IPS-15b (cell line): ENCODE measurements around the gene GALNT9.

Experiments
- H3K27me3 ChIP-seq: one replicate; pipeline ENCODE4 v1.6.1; 2013; ENCODE audit warnings: low read length; ENCODE audit not compliant: control insufficient read depth, insufficient read depth
- H3K36me3 ChIP-seq: one replicate; pipeline ENCODE4 v1.6.1; 2013; ENCODE audit warnings: low read length; ENCODE audit not compliant: control insufficient read depth, insufficient read depth
- H3K4me1 ChIP-seq: one replicate; pipeline ENCODE4 v1.6.1; 2013; ENCODE audit warnings: mild to moderate bottlenecking, low read length; ENCODE audit not compliant: control insufficient read depth, insufficient read depth
- H3K4me3 ChIP-seq: one replicate; pipeline ENCODE4 v1.5.1; 2013; ENCODE audit warnings: low read depth, low read length
- H3K9ac ChIP-seq: one replicate; pipeline ENCODE4 v1.6.1; 2013; ENCODE audit warnings: low read depth, mild to moderate bottlenecking, low read length
- H3K9me3 ChIP-seq: one replicate; pipeline ENCODE4 v1.6.1; 2013; ENCODE audit warnings: mild to moderate bottlenecking, low read length; ENCODE audit not compliant: control insufficient read depth, insufficient read depth

GALNT9 gene

DNA sequence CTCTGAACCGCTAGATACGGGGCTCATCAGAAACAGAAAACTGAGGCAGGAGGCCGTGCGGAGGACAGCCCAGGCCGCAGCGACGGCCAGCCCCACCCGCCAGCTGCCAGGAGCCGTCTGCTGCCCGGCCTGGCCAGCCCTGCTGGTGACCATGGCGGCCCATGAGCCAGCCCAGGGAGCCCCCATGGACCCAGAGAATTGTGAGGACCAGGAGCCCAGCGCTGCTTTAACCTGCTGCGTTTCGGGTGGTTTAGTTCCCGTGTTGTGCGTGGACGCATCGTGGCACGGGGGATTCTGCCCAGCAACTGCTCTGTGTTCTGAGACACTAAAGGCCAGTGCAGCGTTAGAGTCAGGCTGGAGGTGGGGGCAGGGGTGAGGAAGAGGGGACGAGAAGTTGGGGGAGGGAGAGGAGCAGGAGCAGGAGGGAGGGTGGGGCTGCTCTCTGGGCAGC lies 140.9 kb downstream of the GALNT9 start:
- Histone ChIP-seq H3K36me3 (no peaks in the 10 kb centered on the region), H3K27me3 (peaks cover 26% of the 10 kb centered on the region), H3K9me3 (no peaks in the 10 kb centered on the region), H3K4me1 (no peaks in the 10 kb centered on the region), H3K9ac (no peak overlapping the region), H3K4me3 (no peak overlapping the region)

DNA sequence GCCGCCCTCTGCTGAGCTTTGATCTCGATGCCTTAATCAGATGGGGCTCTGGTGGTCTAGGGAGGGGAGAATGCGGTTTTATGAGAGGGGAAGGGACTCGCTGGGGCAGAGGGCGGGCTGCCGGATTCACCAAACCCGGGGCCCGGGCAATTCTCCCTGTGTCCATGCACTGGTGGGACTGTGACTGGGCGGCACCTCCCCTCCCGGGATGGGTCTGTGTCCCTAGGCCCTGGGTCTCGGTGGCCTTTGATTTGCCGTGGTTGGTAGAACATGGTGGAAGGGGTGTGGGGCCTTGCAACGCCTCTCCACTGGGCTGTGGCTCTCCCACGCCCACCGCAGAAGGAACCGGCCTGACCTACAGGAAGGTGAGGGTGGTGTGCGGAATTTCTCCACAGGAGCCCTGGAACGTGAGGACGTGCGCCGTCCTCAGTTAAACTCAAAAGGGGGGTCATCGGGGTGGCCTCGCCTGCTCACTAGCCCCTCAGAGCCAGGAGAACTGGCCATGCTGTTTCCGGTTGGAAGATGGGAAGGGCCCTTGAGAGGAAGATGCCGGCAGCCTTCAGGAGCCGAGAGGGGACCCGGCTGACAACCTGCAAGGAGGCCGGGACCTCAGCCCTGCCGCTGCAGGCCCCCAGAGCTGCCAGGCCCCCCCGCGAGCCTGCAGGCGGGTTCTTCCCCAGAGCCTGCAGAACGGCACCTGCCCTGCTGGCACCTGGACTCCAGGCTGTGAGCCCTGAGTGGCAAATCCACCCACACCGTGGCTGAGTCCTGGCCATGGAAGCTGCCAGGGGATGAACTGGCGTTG lies 141.5 kb downstream of the GALNT9 start:
- H3K9me3 ChIP-seq: no peaks in the 10 kb centered on the region
- no peaks in the 10 kb centered on the region for H3K36me3 ChIP-seq
- peaks cover 31% of the 10 kb centered on the region for H3K27me3 ChIP-seq
- no peaks in the 10 kb centered on the region for H3K4me1 ChIP-seq
- H3K9ac ChIP-seq: no peak overlapping the region
- H3K4me3 ChIP-seq: no peak overlapping the region

DNA sequence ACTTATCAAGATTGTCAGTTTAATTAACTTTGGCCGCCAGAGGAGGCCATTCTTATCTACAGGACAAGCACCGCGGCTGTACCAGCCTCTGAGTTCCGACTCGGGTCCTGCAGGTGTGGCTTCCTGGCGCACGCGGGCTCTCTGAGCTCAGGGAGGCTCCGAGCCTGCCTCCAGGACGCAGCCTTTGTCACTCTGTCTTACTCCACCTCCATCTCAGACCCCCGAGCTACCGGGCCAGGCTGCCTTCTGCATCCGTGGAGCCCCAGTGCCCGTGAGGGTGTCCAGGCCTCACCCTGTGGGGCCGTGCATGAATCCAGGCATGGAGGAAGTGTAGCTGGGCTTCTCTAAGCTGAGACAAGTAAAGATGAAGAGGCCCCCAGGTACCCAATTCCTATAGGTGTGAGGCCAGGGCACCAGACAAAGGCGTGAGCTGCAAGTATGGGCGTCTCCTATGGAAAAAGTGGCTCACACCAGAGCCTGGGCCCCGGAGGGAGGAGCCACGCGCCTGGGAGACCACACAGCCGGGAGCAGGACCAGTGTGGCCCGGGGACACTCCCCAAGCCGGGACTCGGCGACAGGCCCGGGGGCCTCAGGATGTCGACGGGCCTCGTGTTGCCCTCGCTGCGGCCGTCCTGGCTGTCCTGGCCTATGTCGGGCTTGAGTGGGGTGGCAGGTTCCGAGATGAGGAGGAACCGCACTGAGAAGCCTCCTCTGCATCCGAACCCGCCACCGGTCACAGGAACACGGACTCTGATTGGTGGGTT lies 142.3 kb downstream of the GALNT9 start:
- Histone ChIP-seq H3K9me3 (no peaks in the 10 kb centered on the region), H3K4me1 (no peaks in the 10 kb centered on the region), H3K4me3 (no peak overlapping the region), H3K9ac (no peak overlapping the region), H3K36me3 (no peaks in the 10 kb centered on the region), H3K27me3 (peaks cover 37% of the 10 kb centered on the region)

DNA sequence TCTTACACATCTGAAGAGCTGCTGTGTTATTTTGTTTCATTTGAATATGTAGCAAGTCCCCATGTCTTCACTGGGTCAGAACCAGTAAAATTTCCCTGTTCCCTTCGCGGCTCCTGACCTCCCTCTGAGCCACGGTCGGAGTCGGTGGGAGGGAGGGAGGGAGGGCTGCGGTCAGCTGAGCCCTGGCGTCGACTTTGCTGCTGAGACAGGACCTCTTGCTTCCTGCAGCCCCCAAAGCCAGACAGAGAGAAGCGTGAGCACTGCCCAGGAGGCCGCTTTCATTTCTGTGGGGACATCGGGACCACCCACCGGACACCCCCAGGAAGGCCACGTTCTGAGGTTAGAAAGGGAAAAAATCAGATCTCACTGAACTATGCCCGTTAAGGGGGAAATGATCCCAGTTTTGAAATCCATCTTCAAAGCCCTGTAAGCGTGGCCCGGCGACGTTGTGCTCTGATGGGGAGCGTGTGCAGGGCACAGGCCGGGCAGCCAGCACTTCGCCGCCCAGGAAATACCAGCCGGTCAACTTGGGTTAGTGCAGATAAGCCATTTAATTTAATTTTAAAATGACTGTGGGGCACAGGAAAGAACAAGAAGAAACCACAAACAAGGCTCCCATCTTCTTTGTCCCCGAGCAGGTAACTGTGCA lies 143.1 kb downstream of the GALNT9 start:
- H3K4me3 ChIP-seq: no peak overlapping the region
- no peaks in the 10 kb centered on the region for H3K36me3 ChIP-seq
- H3K27me3 ChIP-seq: peaks cover 38% of the 10 kb centered on the region
- no peaks in the 10 kb centered on the region for H3K9me3 ChIP-seq
- no peak overlapping the region for H3K9ac ChIP-seq
- H3K4me1 ChIP-seq: no peaks in the 10 kb centered on the region

DNA sequence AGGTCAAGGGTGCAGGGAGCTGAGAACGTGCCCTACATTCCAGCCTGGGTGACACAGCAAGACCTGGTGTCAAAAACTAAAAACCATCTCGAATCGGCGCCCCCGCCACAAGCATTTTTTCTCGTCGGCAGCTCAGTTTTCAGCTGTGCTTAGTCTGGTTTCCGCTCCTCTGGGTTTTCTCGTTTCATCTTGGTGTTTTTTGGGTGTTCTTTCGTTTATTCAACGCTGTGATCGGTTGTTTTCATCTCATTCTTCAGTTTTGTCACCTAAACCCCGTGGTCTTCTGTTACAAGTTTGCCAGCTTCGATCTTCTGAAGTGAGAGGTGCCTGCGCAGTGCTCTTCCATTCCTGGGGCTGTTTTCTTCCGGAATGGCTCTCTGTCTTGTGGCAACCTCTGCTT lies 143.7 kb downstream of the GALNT9 start:
- H3K27me3 ChIP-seq: peaks cover 34% of the 10 kb centered on the region

DNA sequence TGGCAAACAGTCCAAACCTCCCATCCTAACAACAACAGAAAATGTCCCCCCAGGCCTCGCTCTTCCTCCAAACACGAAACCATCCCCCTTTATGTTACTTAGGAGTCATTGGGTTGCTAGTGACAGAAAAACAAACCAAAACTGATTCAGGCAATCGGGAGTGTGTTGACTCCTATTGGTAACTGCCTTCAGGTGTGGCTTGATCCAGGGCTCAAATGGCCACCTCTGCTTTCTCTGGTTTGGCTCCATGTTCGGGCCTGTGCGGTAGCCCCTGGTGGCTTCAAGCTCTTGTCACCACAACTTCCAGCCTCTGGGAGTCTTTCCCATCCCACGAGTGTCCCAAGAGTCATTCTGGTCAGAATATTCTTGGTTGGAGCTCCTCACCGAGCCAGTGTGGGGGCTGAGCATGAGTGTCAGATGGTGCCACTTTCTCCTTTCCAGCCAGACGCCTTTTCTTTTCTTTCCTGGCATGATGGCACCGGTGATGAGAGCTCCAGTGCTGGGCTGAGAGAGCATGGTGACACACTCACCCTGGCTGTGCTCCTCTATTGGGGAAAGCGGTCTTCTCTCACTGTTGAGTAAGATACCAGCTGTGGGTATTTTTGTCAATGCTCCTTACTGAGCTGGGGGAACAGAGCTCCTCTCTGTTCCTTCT lies 146.6 kb downstream of the GALNT9 start:
- Histone ChIP-seq H3K4me1 (no peaks in the 10 kb centered on the region), H3K9ac (no peak overlapping the region), H3K36me3 (no peaks in the 10 kb centered on the region), H3K27me3 (peaks cover 24% of the 10 kb centered on the region), H3K4me3 (no peak overlapping the region), H3K9me3 (no peaks in the 10 kb centered on the region)

More for the DNA sequence above, 143.7 kb downstream of the GALNT9 start:
- Histone ChIP-seq H3K4me1 (no peaks in the 10 kb centered on the region), H3K36me3 (no peaks in the 10 kb centered on the region), H3K9ac (no peak overlapping the region), H3K4me3 (no peak overlapping the region), H3K9me3 (no peaks in the 10 kb centered on the region)

DNA sequence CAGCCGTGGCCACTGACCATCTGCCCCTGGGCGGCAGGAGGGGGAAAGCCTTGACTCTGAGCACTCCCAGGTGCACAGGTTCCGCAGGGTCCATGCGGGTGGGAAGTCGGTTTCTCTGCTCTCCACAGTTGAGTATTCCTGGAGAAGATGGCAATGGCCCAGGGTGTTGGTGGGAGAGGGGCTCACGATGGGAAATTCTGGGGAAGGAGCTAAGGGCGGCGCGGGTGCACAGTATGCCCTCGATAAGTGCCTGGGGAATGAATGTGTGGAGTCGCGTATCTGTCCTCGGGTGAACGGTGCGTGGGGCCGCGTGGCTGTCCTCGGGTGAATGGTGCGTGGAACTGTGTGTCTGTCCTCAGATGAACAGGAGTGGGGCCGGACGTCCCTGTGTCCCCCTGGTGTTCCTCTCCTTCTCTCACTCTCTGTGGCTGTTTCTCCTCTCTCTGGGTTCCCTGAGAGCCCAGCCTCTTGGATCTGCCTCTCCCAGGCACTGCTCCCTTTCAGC lies 147.1 kb downstream of the GALNT9 start:
- Histone ChIP-seq H3K9ac (no peak overlapping the region), H3K27me3 (peaks cover 24% of the 10 kb centered on the region), H3K36me3 (no peaks in the 10 kb centered on the region), H3K4me3 (no peak overlapping the region), H3K4me1 (no peaks in the 10 kb centered on the region), H3K9me3 (no peaks in the 10 kb centered on the region)

DNA sequence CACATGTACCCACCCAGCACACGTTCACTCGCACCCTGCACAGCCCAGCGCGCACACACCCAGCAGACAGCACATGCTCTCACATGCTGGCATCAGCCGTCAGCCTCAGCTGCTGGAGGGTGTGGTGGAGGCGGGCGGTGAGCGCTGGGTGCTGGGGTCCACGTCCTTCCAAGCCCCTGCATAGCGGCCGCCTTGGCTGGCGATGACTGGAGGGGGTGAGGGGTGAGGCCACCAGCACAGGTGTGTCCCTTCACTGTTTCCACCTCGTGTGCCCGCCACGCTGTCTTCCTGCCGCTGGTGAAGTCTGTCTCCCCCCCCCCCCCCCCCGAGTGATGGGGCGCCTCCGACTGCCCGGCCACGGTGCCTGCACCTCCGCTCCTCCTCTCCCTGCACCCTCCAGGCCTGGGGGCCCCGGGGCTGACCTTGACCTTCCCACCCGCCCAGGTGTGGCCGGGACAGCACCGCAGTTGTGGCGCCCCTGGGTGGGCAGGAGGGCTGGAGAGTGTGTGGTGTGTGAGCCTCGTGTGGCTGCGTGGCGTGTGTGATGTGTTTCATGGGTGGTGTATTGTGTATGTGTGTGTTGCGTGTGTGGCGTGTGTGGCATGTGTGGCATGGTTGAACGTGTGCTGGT lies 147.7 kb downstream of the GALNT9 start:
- Histone ChIP-seq H3K9me3 (no peaks in the 10 kb centered on the region), H3K27me3 (peaks cover 24% of the 10 kb centered on the region), H3K4me1 (no peaks in the 10 kb centered on the region), H3K9ac (no peak overlapping the region), H3K4me3 (no peak overlapping the region), H3K36me3 (no peaks in the 10 kb centered on the region)

DNA sequence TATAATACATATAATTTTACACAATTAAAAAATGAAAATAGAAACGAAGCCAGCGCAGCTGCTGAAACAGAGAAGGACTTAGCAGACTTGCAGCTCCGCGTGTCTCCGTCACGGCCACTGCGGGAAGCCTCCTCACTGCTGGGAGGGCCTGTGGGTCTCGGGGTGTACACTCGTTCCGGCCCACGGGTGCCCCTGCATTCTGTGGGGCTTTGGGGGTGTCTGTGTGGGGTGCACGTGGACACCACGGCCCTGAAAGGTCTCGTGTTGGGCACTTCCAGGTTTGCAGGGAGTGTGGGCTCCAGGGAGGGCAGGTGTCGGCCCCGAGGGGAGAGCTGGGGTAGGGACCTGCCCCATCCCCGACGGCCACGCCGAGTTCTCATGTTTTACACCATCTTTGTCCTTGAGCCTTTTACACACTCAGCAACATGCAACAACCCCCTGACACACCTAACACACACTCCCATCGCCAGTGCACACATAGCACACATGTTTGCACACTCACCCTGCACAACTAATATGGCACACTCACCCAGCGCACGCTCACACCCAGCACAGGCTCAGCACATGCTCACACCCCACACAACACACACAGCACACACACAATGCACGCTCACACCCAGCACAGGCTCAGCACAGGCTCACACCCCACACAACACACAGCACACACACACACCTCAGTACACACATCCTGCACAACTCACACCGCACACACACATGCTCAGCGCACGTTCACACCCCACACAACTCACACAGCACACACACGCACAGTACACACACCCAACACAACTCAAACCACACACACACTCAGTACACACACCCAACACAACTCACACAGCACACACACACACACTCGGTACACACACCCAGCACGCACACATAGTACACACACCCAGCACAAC lies 148.5 kb downstream of the GALNT9 start:
- Histone ChIP-seq H3K4me3 (no peak overlapping the region), H3K9ac (no peak overlapping the region), H3K27me3 (peaks cover 24% of the 10 kb centered on the region), H3K9me3 (no peaks in the 10 kb centered on the region), H3K36me3 (no peaks in the 10 kb centered on the region), H3K4me1 (no peaks in the 10 kb centered on the region)

DNA sequence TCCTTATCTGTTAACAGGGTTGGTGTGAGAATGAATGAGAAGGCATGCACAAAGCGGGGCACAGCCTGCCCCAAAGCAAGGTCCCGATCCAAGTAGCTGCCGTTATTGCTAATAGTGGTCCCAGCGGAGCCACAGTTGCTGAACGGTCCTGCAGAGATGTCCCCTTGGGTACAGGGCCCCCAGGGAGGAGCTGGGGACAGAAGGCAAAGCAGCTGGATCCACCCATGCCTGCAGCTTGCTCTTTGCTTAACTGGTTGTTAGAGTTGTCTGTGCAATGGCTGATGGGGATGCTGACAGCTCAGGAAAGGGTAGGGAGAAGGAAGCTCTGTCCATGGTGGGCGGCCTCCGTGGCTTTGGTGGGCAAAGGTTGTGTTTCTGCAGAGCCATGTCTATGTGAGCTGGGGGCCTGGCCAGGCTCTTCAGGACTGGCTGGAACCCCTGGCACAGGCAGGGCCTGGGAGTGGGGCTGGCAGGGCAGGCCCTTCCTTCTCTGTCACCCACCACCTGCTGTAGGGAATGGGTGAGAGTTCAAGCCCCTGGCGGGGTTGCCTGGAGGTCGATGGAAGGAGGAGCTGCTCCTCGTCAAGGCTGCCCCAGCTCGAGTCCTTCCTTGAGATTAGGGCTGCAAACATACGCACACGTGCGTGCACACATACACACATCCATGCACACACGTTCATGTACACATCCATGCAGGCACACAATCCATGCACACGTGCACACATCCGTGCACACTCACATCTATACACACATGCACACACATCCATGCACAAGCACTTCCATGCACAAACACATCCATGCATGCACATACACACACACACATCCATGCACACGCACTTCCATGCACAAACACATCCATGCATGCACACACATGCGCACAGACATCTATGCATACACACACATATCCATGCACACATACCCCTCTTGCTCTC lies 149.7 kb downstream of the GALNT9 start:
- H3K4me3 ChIP-seq: no peak overlapping the region
- H3K9ac ChIP-seq: no peak overlapping the region
- H3K27me3 ChIP-seq: peaks cover 23% of the 10 kb centered on the region
- peaks cover 1% of the 10 kb centered on the region for H3K4me1 ChIP-seq
- H3K36me3 ChIP-seq: no peaks in the 10 kb centered on the region
- H3K9me3 ChIP-seq: no peaks in the 10 kb centered on the region
